NCI-H2081 treated with DMSO at 0.1 percent for 48 hours (cell line): ENCODE data around the gene DPM3.
"Not testable (repeated sequence)": the region's sequence is repeated elsewhere in the genome, so short reads cannot be mapped to it uniquely, and the experiment has no call there.

Experiments used
- DNase-seq: peaks from one replicate; lab custom pipeline; 2025; lab: John Stamatoyannopoulos, UW

Gene DPM3

GRCh38 chr1:155158991-155159390 lies 18.7 kb upstream of the DPM3 start:
- DNase-seq = no peak

GRCh38 chr1:155155996-155156643 lies 15.8 kb upstream of the DPM3 start:
- not testable (repeated sequence) for DNase-seq

GRCh38 chr1:155145491-155145890 lies 5.2 kb upstream of the DPM3 start:
- DNase-seq = no peak

DNA sequence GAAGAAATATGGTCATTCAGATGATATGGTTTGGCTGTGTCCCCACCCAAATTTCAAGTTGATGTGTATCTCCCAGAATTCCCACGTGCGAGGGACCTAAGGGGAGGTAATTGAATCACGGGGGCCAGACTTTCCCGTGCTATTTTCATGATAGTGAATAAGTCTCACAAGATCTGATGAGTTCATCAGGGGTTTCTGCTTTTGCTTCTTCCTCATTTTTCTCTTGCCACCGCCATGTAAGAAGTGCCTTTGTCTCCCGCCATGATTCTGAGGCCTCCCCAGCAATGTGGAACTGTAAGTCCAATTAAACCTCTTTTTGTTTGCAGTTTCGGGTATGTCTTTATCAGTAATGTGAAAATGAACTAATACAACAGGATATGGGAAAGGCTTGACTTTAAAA lies 1.4 kb upstream of the DPM3 start:
- no peak for DNase-seq

DNA sequence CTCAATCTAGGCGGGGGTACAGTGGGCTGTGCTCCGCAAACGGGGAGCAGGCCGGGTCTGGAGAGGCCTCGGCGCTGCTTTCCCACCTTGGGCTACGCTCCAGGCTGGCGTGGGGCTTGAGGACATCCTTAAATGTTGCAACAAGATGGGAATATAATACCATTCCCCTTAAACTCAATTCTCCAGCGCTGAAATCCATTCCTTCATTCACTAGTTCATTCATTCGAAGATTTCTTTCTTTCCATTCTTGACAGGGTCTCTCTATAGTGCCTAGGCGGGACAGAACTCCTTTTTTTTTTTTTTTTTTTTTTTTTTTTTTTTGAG lies 261 bp upstream of the DPM3 start:
- DNase-seq = no peak

DNA sequence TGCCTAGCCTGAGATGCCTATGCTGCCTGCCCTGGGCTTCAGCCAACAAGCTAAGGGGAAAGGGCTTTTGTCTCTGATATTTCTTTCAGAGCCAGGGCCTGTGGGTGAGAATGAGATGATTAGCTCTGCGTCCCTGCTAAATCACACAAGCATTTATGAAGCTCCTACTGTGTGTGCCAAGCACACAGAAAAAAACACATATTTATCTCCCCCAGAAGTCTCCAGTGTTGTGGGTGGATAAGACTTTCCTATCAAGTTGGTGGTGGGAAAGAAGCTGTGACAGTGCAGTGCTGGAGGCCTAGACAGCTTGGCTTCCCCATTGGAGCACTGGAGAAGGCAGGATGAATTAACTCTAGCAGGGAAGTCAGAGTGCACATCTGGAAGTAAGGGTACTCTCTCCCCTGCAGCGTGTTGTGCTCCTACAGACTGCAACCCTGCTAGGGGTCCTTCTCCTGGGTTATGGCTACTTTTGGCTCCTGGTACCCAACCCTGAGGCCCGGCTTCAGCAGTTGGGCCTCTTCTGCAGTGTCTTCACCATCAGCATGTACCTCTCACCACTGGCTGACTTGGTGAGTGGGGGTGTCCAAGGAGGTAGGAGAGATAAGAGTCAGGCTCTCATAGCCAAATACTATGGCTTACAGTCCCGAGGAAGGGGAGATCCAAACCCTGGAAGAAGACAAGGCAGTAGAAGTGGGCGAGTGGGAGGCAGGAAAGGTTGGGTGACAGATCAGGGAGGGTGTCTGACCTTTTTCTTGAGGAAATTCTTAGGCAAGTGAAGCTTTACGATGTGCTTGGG lies 3.0 kb downstream of the DPM3 start:
- DNase-seq = no peak

DNA sequence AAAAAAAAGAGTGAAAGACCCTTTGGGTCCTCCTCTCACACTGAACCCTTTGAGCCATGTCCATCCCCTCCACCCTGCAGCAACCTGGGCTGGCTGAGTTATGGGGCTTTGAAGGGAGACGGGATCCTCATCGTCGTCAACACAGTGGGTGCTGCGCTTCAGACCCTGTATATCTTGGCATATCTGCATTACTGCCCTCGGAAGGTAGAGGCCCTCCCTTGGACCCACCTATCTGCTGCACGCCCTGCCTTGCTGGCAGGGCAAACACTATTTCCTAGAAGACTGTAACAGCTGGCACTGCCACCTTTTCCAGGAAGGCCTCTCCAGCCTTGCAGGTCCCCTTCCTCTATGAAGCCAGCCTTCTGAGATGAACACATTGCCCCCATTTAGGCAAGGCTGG lies 3.6 kb downstream of the DPM3 start:
- DNase-seq = no peak

DNA sequence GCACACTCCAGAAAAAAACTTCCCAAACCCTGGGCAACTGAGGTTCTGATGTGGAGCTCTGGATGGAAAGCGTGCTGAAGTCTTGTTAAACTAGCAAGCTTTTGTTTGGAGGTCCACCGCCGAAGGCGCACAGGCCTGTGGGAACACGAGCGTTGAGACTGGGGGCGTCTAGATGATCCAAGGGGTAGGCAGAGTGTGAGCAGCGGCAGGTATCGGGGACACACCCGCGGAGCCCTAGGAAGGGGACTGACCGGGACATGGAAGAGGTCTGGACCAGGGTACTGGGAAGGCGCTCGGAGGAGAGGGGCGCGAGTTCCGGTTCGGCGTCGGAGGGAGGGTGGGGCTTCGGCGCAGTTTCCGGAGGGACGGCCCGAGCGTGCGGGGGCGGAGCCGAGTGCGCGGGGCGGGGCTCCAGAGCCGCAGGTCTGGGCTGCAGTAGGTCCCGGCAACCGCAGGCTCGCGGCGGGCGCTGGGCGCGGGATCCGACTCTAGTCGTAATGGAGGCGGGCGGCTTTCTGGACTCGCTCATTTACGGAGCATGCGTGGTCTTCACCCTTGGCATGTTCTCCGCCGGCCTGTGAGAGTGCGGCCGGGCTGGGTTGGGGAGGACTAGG lies 4.8 kb downstream of the DPM3 start, which contains the start of gene SLC50A1:
SLC50A1 (plus strand) TSS at position 438 of the 614 bp plus-strand sequence; CDS start at position 498, 60 bp downstream.
- DNase-seq = peak; percentile 80

DNA sequence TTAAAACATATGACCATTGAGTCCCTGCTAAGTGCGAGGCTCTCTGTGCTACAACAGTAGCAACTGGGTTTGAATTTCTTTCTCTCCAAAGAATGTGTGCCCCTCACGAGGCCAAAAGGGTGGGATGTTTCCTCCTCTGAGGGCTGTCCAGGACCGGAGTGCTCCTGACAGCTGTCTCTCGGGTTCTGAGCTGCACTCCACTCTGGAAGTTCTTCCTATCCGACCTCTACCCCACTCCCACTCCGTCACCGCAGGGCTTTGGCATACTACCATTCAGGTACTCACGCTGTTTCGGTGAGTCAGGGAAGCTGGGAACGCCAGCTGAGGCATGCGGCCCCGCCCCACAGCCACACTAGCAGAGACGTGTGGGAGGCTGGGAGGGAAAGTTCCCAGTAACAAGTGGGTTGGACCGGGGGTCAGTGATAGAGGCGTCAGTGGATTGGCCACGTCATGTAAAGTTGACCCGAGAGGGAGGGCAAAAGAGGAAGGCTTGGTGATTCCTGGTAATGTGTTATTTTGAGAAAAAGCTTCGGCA lies 5.4 kb downstream of the DPM3 start:
- DNase-seq = no peak

GRCh38 chr1:155134322-155134721 lies 6.0 kb downstream of the DPM3 start:
- DNase-seq = no peak

- DNase-seq = no peak
Measured at GRCh38 chr1:155133799-155134281, 6.5 kb downstream of the DPM3 start.

GRCh38 chr1:155131856-155132255 lies 8.5 kb downstream of the DPM3 start:
- DNase-seq = no peak

GRCh38 chr1:155131285-155131684 lies 9.0 kb downstream of the DPM3 start:
- DNase-seq = no peak

DNA sequence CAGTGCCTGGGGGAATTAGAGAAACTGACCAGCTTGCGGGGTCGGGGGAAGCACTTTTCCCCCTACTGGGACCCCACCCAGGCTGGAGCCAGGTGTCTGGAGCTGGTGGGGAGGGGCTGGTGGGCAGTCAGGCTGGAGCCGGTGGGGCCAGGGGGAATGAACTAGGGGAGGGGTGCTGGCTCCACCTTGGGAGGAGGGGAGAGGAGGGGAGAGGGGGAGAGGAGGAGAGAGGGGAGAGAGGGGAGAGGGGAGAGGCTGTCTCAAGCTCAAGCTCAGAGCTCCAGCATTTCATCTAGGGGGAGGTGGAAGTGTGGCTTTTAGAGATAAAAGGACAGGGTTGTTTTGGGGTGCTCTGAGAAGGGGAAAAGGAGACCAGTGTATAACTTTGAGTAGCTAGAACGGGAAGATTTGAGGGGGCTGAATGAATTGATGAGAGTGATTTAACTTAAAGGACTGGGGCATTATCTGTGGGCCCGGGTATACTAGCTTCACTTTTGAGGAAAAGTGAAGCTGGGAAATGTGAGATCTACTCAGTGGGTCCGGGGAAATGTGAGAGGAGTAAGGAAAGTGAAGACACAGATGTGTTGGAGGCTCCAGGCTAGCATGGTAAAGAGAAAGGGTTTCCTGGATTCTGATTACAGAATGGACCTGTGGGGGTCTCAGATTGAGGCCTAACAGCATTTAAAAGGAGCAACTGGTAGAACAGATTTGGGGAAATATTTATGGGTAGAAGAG lies 9.9 kb downstream of the DPM3 start:
- DNase-seq = no peak

- no peak for DNase-seq
Measured at GRCh38 chr1:155128755-155129473, 11.4 kb downstream of the DPM3 start.

- no peak for DNase-seq
Measured at GRCh38 chr1:155127967-155128754, 12.2 kb downstream of the DPM3 start.

DNA sequence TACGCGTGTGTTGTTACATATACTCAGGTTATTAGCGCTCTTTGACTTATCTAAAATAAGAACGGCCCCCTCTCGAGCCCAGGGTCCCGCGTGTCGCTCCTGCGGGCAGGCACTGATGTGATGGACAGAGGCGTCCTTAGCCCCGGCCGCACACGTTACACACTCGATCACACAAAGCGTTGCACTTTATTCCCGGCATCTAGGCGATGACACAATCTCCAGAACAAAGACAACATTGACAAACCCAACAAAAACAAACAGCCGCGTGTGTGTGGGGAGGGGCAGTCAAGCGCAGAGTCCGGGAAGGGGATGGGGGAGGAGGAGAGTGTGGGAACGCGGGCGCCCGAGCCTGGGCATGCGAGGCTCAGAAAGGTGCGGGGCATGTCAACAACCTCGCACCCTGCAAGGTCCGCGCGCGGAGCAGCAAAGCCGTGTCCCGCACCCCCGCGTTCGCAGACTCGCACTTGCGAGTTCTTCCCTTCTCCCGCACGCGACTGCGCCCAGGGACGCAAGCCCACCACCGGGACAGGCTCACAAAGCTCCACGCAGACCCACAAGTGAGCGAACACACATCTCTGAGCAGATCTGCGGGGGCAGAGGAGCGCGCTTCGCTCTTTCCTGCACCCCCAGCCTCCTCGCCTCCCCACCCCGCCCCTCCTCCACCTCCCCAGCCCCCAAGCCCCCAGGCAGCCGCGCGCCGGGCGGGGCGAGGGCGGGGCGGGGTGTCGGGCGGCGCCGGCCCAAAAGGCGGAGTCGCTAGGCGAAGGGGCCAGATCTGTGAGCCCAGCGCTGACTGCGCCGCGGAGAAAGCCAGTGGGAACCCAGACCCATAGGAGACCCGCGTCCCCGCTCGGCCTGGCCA lies 13.0 kb downstream of the DPM3 start, which contains the start of gene EFNA1:
EFNA1 (plus strand) TSS at position 772 of the 862 bp plus-strand sequence. CDS start 102 bp downstream, outside the sequence.
- no peak for DNase-seq

GRCh38 chr1:155126556-155127104 lies 13.7 kb downstream of the DPM3 start:
- DNase-seq = no peak

DNA sequence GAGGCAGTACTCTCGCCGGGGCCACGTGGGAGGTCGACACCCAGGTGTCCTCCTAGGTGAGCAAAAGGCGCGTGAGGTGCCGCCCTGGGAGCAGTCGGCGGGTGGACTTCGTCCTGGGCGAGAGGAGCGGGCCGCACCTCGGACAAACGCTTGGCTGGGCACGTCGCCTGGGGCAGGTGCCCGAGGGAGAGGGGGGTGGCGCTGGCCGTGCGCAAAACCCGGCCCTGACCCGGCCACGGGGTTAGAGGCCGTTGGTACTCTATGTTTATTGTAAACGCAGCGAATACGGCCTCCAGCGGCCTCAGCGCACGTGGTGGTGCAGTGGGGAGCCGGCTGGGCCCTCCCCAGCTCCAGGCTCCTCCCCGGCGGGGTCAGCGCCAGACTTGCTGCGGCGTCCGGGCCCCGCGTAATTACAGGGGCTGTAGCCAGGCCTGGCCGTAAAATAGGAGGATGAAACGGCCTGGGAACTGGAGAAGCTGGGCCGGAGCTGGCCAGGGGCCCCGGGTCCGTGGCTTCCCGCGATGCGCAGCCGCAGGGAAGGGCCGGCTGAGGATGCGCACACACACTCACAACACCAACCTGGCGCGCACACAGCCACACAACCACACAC lies 14.3 kb downstream of the DPM3 start:
- no peak for DNase-seq
